ENCODE results near the gene CHD1L. TPM values are rescaled to one million over a fixed set of nuclear protein-coding genes. Genes with fewer than 3 reads are reported as not detected.
"Not testable (repeated sequence)": the region's sequence is repeated elsewhere in the genome, so short reads cannot be mapped to it uniquely, and the experiment has no call there.

Gene CHD1L
- polyA plus RNA-seq (2013, experiment 1 of 2; ENCODE audit: insufficient read length), result 40.7 TPM
- polyA plus RNA-seq (2013, experiment 2 of 2; ENCODE audit: insufficient read length), result 26.4 TPM

GRCh38 chr1:147242449-147243227 lies at the start of gene CHD1L:
TSS of gene CHD1L (plus strand) at chr1:147242684. CDS start at chr1:147242704, 20 bp downstream.
- peak; percentile 94 for DNase-seq

- not testable (repeated sequence) for DNase-seq
Observed at GRCh38 chr1:147197324-147197723, 45.2 kb upstream of the CHD1L start.

- DNase-seq, result peak; percentile 5
Observed at GRCh38 chr1:147201276-147201675, 41.2 kb upstream of the CHD1L start.

- DNase-seq, result no peak
Observed at GRCh38 chr1:147201786-147202185, 40.7 kb upstream of the CHD1L start.

- peak; percentile 3 for DNase-seq
Observed at GRCh38 chr1:147202576-147202975, 39.9 kb upstream of the CHD1L start.

- DNase-seq, result no peak
Observed at GRCh38 chr1:147204080-147204479, 38.4 kb upstream of the CHD1L start.

- no peak for DNase-seq
Observed at GRCh38 chr1:147207192-147207591, 35.3 kb upstream of the CHD1L start.

- no peak for DNase-seq
Observed at GRCh38 chr1:147208619-147209018, 33.9 kb upstream of the CHD1L start.

GRCh38 chr1:147209825-147210821 lies 32.4 kb upstream of the CHD1L start:
- no peak for DNase-seq

GRCh38 chr1:147210987-147211386 lies 31.5 kb upstream of the CHD1L start:
- no peak for DNase-seq

- DNase-seq, result no peak
Observed at GRCh38 chr1:147211577-147211976, 30.9 kb upstream of the CHD1L start.

- no peak for DNase-seq
Observed at GRCh38 chr1:147213271-147213670, 29.2 kb upstream of the CHD1L start.

GRCh38 chr1:147214325-147214724 lies 28.2 kb upstream of the CHD1L start:
- peak; percentile 22 for DNase-seq

- peak; percentile 45 for DNase-seq
Observed at GRCh38 chr1:147214842-147215539, 27.5 kb upstream of the CHD1L start.

- DNase-seq, result no peak
Observed at GRCh38 chr1:147215540-147215916, 27.0 kb upstream of the CHD1L start.

GRCh38 chr1:147216124-147216523 lies 26.4 kb upstream of the CHD1L start:
- no peak for DNase-seq

GRCh38 chr1:147217141-147217540 lies 25.3 kb upstream of the CHD1L start:
- no peak for DNase-seq

- DNase-seq, result no peak
Observed at GRCh38 chr1:147218606-147219005, 23.9 kb upstream of the CHD1L start.

- DNase-seq, result no peak
Observed at GRCh38 chr1:147223740-147224615, 18.5 kb upstream of the CHD1L start.

- DNase-seq, result peak; percentile 50
Observed at GRCh38 chr1:147225193-147225730, 17.2 kb upstream of the CHD1L start, which contains the start of gene FMO5. TSS of gene FMO5 (minus strand) at chr1:147225339. CDS start at chr1:147225029, 310 bp downstream.

- DNase-seq, result not testable (repeated sequence)
Observed at GRCh38 chr1:147231032-147231431, 11.5 kb upstream of the CHD1L start.
